Esophagus muscularis mucosa (tissue), 4 donors: ENCODE data around the gene RPS3.

ENCODE experiments used
- EP300 ChIP-seq: sonication (generic); formaldehyde crosslinking; IDR thresholded peaks from one replicate; pipeline ENCODE4 v1.6.1; 2017; ENCODE audit warnings: antibody characterized with exemption
- POLR2A ChIP-seq: fragments of 450-650 bp; IDR thresholded peaks from one replicate; pipeline ENCODE4 v1.6.1; 2017; ENCODE audit warnings: antibody characterized with exemption, moderate library complexity, mild to moderate bottlenecking, low read depth
- TF ChIP-seq, protein P1 (sequence below), 3 experiments: fragments of 200-600 bp in 2 of 3; fragments of 450-650 bp in 1 of 3; sonication (generic) in 2 of 3; IDR thresholded peaks; one replicate each; pipeline ENCODE4 v1.5.1; 2017 to 2019; ENCODE audit warnings: antibody characterized with exemption in 3 of 3, mild to moderate bottlenecking in 2 of 3, moderate library complexity in 1 of 3

DNA sequence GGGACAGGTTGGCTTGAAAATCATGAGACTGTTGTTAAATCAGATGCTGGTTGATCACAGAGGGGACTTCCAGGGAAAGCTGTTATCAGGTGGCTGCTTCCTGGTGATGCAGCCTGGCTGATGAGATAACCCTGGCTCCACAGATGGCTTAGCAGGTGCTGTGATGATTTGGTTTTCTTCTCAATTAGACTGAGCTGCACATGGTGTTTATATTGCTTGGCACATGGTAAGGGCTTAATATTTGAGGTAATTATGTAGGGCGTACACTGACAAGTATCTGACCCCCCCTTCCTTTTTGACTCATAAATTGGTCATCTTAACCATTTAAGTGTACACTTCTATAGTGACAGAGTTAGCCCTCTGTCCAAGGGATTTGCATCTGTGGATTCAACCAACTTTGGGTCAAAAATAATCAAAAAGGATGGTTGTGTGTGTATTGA, 7.0 kb downstream of the RPS3 start:
- TF ChIP-seq, protein P1, sequence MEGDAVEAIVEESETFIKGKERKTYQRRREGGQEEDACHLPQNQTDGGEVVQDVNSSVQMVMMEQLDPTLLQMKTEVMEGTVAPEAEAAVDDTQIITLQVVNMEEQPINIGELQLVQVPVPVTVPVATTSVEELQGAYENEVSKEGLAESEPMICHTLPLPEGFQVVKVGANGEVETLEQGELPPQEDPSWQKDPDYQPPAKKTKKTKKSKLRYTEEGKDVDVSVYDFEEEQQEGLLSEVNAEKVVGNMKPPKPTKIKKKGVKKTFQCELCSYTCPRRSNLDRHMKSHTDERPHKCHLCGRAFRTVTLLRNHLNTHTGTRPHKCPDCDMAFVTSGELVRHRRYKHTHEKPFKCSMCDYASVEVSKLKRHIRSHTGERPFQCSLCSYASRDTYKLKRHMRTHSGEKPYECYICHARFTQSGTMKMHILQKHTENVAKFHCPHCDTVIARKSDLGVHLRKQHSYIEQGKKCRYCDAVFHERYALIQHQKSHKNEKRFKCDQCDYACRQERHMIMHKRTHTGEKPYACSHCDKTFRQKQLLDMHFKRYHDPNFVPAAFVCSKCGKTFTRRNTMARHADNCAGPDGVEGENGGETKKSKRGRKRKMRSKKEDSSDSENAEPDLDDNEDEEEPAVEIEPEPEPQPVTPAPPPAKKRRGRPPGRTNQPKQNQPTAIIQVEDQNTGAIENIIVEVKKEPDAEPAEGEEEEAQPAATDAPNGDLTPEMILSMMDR (IDR thresholded peaks at IDR 0.05), result no peak
- TF ChIP-seq POLR2A, result no peak
- no peak for TF ChIP-seq EP300
